Fibroblast of pulmonary artery (primary cell): ENCODE measurements around the gene LRP1B.

Experiments
- DNase-seq: peaks from one replicate; pipeline ENCODE4 v3.0.0-alpha.2; 2010; ENCODE audit warnings: low read depth
- H3K4me3 ChIP-seq: replicated peaks from 2 replicates; pipeline ENCODE4 v1.5.1; 2011; ENCODE audit warnings: low read depth, mild to moderate bottlenecking, control low read depth, low read length, moderate library complexity
- TF ChIP-seq, protein P1 (sequence below): IDR thresholded peaks from 2 replicates; pipeline ENCODE4 v1.5.1; 2011; ENCODE audit warnings: mild to moderate bottlenecking, control low read depth, low read length, inconsistent platforms; ENCODE audit errors: missing control alignments

LRP1B gene

GRCh38 chr2:142131010-142131669, at the start of gene LRP1B:
LRP1B (minus strand) TSS chr2:142131016; CDS start chr2:142130729, 287 bp downstream.
- TF ChIP-seq, protein P1, sequence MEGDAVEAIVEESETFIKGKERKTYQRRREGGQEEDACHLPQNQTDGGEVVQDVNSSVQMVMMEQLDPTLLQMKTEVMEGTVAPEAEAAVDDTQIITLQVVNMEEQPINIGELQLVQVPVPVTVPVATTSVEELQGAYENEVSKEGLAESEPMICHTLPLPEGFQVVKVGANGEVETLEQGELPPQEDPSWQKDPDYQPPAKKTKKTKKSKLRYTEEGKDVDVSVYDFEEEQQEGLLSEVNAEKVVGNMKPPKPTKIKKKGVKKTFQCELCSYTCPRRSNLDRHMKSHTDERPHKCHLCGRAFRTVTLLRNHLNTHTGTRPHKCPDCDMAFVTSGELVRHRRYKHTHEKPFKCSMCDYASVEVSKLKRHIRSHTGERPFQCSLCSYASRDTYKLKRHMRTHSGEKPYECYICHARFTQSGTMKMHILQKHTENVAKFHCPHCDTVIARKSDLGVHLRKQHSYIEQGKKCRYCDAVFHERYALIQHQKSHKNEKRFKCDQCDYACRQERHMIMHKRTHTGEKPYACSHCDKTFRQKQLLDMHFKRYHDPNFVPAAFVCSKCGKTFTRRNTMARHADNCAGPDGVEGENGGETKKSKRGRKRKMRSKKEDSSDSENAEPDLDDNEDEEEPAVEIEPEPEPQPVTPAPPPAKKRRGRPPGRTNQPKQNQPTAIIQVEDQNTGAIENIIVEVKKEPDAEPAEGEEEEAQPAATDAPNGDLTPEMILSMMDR: no peak
- peak; percentile 52 for DNase-seq

GRCh38 chr2:142179686-142180085, 48.9 kb upstream of the LRP1B start:
- TF ChIP-seq, protein P1: no peak
- DNase-seq: no peak

More at GRCh38 chr2:142131010-142131669, at the start of gene LRP1B:
- peak within 1 kb of the TSS; percentile 65 for H3K4me3 ChIP-seq

GRCh38 chr2:142178604-142179003, 47.8 kb upstream of the LRP1B start:
- DNase-seq: no peak
- TF ChIP-seq, protein P1: no peak

More at GRCh38 chr2:142179686-142180085, 48.9 kb upstream of the LRP1B start:
- H3K4me3 ChIP-seq: no peak overlapping the region

GRCh38 chr2:142176941-142177340, 46.1 kb upstream of the LRP1B start:
- H3K4me3 ChIP-seq: no peak overlapping the region
- no peak for DNase-seq
- TF ChIP-seq, protein P1: no peak

More at GRCh38 chr2:142178604-142179003, 47.8 kb upstream of the LRP1B start:
- H3K4me3 ChIP-seq: no peak overlapping the region

GRCh38 chr2:142175813-142176338, 45.1 kb upstream of the LRP1B start:
- TF ChIP-seq, protein P1: no peak

DNA sequence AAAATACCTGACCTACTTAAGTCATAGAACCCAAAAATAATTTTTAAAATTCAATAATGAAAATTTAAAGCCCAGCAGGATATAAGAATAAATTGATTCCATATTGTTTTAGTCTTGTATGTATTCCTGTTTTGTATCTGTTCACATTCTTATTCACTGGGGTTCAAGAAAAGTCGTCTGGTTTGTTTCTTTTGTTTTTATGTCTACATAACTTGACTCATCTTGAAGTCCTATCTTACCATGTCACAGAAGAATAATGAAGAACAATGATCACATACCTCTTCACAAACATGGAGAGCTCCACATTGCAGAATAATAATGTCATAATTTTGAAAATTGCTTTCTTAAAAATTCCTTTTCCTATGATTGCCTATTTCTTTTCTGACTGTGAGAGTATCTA, 43.4 kb upstream of the LRP1B start:
- peak; percentile 30 for DNase-seq
- TF ChIP-seq, protein P1: no peak
- no peak overlapping the region for H3K4me3 ChIP-seq

More at GRCh38 chr2:142175813-142176338, 45.1 kb upstream of the LRP1B start:
- H3K4me3 ChIP-seq: no peak overlapping the region
- DNase-seq: no peak
